ENCODE measurements around the gene MRPS25. TPM values are rescaled to one million over a fixed set of nuclear protein-coding genes. Genes with fewer than 3 reads are reported as not detected.

Gene MRPS25
- polyA plus RNA-seq, 3 donors = 23.7 to 60.7 (median 24.6) TPM

DNA sequence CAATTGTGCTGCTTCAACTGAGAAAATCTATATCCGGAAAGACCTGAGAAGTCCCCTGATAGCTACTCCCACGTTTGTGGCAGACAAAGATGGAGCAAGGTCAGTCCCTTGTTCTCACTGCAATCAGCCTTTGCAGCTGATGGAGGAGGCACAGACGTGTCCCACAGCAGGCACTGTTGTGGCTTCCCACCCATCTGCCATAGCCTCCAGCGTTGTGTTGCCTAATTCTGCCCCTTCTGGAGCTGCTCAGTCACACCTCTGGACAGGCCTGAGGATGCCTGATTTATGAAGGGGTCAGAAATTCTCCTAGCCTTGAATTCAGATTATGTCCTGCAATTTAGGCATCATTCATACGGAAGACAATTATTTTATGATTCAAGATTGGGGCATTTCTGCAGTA is 41.9 kb downstream of the MRPS25 start:
- H3K27ac ChIP-seq (ENCODE audit: low read depth in 1 of 2, low read length in 2 of 2) = no peak overlapping the region
- H3K27ac Mint-ChIP-seq = no peak overlapping the region
- no peaks in the 10 kb centered on the region for H3K27me3 Mint-ChIP-seq (ENCODE audit: low read depth in 3 of 3)
- no peak overlapping the region for H2AFZ ChIP-seq (ENCODE audit: insufficient read depth, low read depth, low read length, poor library complexity, severe bottlenecking)
- peaks cover 80 to 94% of the 10 kb centered on the region in 2 donors for H3K36me3 Mint-ChIP-seq
- TF ChIP-seq, protein P1, sequence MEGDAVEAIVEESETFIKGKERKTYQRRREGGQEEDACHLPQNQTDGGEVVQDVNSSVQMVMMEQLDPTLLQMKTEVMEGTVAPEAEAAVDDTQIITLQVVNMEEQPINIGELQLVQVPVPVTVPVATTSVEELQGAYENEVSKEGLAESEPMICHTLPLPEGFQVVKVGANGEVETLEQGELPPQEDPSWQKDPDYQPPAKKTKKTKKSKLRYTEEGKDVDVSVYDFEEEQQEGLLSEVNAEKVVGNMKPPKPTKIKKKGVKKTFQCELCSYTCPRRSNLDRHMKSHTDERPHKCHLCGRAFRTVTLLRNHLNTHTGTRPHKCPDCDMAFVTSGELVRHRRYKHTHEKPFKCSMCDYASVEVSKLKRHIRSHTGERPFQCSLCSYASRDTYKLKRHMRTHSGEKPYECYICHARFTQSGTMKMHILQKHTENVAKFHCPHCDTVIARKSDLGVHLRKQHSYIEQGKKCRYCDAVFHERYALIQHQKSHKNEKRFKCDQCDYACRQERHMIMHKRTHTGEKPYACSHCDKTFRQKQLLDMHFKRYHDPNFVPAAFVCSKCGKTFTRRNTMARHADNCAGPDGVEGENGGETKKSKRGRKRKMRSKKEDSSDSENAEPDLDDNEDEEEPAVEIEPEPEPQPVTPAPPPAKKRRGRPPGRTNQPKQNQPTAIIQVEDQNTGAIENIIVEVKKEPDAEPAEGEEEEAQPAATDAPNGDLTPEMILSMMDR (IDR thresholded peaks at IDR 0.05) = no peak
- H4K20me1 ChIP-seq (ENCODE audit: insufficient read depth, low read length) = no peaks in the 10 kb centered on the region
- no peak overlapping the region for H3K4me2 ChIP-seq (replicated peaks; ENCODE audit: extremely low read depth, low read length, poor library complexity, severe bottlenecking)
- H3K9me3 Mint-ChIP-seq = peaks cover 0 to 2% (median 0%) of the 10 kb centered on the region in 7 donors
- 95% methylated on average over 3 of the region's 5 CpGs for WGBS (ENCODE audit: insufficient coverage)
- intact Hi-C loops (cut with micrococcal nuclease) = no loop called here
- no peaks in the 10 kb centered on the region for H3K4me1 ChIP-seq (ENCODE audit: control insufficient read depth in 1 of 2, insufficient read depth in 2 of 2, low read length in 2 of 2)
- H3K36me3 ChIP-seq (replicated peaks in 1 of 2; ENCODE audit: control insufficient read depth in 1 of 2, insufficient read depth in 2 of 2, low read length in 2 of 2) = peaks cover 85 to 97% of the 10 kb centered on the region in 2 donors
- no peak for DNase-seq
- no peaks in the 10 kb centered on the region for H3K9me3 ChIP-seq (replicated peaks in 1 of 2; ENCODE audit: control insufficient read depth in 1 of 2, insufficient read depth in 1 of 2, low read length in 2 of 2)
- H3K4me3 ChIP-seq (replicated peaks in 1 of 3; ENCODE audit: low read depth in 2 of 3, low read length in 3 of 3) = no peak overlapping the region
- H3K4me3 Mint-ChIP-seq = no peak overlapping the region
- H3K79me2 ChIP-seq (ENCODE audit: insufficient read depth, low read length) = no peaks in the 10 kb centered on the region
- H3K4me1 Mint-ChIP-seq = no peaks in the 10 kb centered on the region
- no peak overlapping the region for H3K9ac ChIP-seq (ENCODE audit: insufficient read depth, low read length, poor library complexity, severe bottlenecking)
- H3K27me3 ChIP-seq (ENCODE audit: control insufficient read depth in 2 of 2, insufficient read depth in 2 of 2, low read length in 2 of 2) = no peaks in the 10 kb centered on the region

DNA sequence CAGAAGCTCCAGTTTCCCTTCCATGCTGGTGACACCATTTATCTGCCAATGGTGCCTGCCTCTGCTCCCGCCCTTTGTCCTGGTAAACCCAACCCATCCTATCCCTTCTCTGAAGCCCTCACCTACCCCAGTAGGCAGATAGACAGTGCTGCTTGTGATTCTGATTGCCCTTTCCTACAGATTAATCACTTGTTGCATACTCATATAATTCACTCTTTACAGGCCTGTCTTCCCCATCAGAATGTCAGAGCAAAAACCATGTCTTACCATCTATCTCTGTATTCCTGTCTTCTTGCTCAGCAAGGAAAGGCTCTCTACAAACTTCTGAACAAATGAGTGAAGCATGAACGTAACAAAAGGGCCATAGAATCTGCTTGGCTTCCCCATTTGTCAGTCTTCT is 47.9 kb downstream of the MRPS25 start:
- Histone ChIP-seq H3K4me1 (ENCODE audit: control insufficient read depth in 1 of 2, insufficient read depth in 2 of 2, low read length in 2 of 2) (no peaks in the 10 kb centered on the region), H2AFZ (ENCODE audit: insufficient read depth, low read depth, low read length, poor library complexity, severe bottlenecking) (no peak overlapping the region), H3K36me3 (replicated peaks in 1 of 2; ENCODE audit: control insufficient read depth in 1 of 2, insufficient read depth in 2 of 2, low read length in 2 of 2) (peaks cover 87 to 98% of the 10 kb centered on the region in 2 donors), H3K4me2 (replicated peaks; ENCODE audit: extremely low read depth, low read length, poor library complexity, severe bottlenecking) (no peak overlapping the region), H3K4me3 (replicated peaks in 1 of 3; ENCODE audit: low read depth in 2 of 3, low read length in 3 of 3) (no peak overlapping the region), H3K27me3 (ENCODE audit: control insufficient read depth in 2 of 2, insufficient read depth in 2 of 2, low read length in 2 of 2) (no peaks in the 10 kb centered on the region), H3K79me2 (ENCODE audit: insufficient read depth, low read length) (no peaks in the 10 kb centered on the region), H3K27ac (ENCODE audit: low read depth in 1 of 2, low read length in 2 of 2) (no peak overlapping the region), H3K9ac (ENCODE audit: insufficient read depth, low read length, poor library complexity, severe bottlenecking) (no peak overlapping the region), H3K9me3 (replicated peaks in 1 of 2; ENCODE audit: control insufficient read depth in 1 of 2, insufficient read depth in 1 of 2, low read length in 2 of 2) (no peaks in the 10 kb centered on the region), H4K20me1 (ENCODE audit: insufficient read depth, low read length) (no peaks in the 10 kb centered on the region)
- H3K27me3 Mint-ChIP-seq (ENCODE audit: low read depth in 3 of 3) = no peaks in the 10 kb centered on the region
- peaks cover 87 to 96% of the 10 kb centered on the region in 2 donors for H3K36me3 Mint-ChIP-seq
- H3K9me3 Mint-ChIP-seq = peaks cover 0 to 2% (median 0%) of the 10 kb centered on the region in 7 donors
- H3K4me3 Mint-ChIP-seq = no peak overlapping the region
- H3K4me1 Mint-ChIP-seq = no peaks in the 10 kb centered on the region
- TF ChIP-seq, protein P1 (IDR thresholded peaks at IDR 0.05) = no peak
- H3K27ac Mint-ChIP-seq = no peak overlapping the region
- 100% methylated on average over 2 of the region's 2 CpGs for WGBS (ENCODE audit: insufficient coverage)
- intact Hi-C loops (cut with micrococcal nuclease) = no loop called here
- no peak for DNase-seq

Measured in CD14-positive monocyte (primary cell).